ENCODE data around the gene TPSAB1. TPM values are rescaled to one million over a fixed set of nuclear protein-coding genes. Genes with fewer than 3 reads are reported as not detected.
A peak's percentile ranks its signal among the peaks of the same experiment; 100 is the strongest.
"Not testable (repeated sequence)": the region's sequence is repeated elsewhere in the genome, so short reads cannot be mapped to it uniquely, and the experiment has no call there.

TPSAB1 gene
- polyA plus RNA-seq, 3 donors: not detected

- Mint-ChIP-seq H3K4me3 (peak overlapping the region; percentile 50 to 56), H3K27me3 (ENCODE audit: low read depth in 3 of 3) (peaks cover 0 to 12% (median 10%) of the 10 kb centered on the region in 3 donors), H3K27ac (peak overlapping the region in 2 of 7 donors; percentile 5 to 14), H3K4me1 (peaks cover 26% of the 10 kb centered on the region), H3K36me3 (no peaks in the 10 kb centered on the region), H3K9me3 (peaks cover 0 to 4% (median 0%) of the 10 kb centered on the region in 7 donors)
- no peaks in the 10 kb centered on the region for H3K36me3 ChIP-seq (replicated peaks in 1 of 2; ENCODE audit: control insufficient read depth in 1 of 2, insufficient read depth in 2 of 2, low read length in 2 of 2)
- intact Hi-C loops (cut with micrococcal nuclease): no loop called here
- peak overlapping the region in 1 of 3 experiments; percentile 30 for H3K4me3 ChIP-seq (replicated peaks in 1 of 3; ENCODE audit: low read depth in 2 of 3, low read length in 3 of 3)
- TF ChIP-seq CTCF (IDR thresholded peaks at IDR 0.05): no peak
- H2AFZ ChIP-seq (ENCODE audit: insufficient read depth, low read depth, low read length, poor library complexity, severe bottlenecking): peak overlapping the region; percentile 59
- H3K27ac ChIP-seq (ENCODE audit: low read depth in 1 of 2, low read length in 2 of 2): no peak overlapping the region
- no peaks in the 10 kb centered on the region for H3K27me3 ChIP-seq (ENCODE audit: control insufficient read depth in 2 of 2, insufficient read depth in 2 of 2, low read length in 2 of 2)
- peaks cover 22 to 23% of the 10 kb centered on the region in 2 donors for H3K4me1 ChIP-seq (ENCODE audit: control insufficient read depth in 1 of 2, insufficient read depth in 2 of 2, low read length in 2 of 2)
- WGBS (ENCODE audit: insufficient coverage): no CpG with 5 or more reads among the region's 12 CpGs
- H3K9ac ChIP-seq (ENCODE audit: insufficient read depth, low read length, poor library complexity, severe bottlenecking): peak overlapping the region; percentile 43
- no peaks in the 10 kb centered on the region for H3K9me3 ChIP-seq (replicated peaks in 1 of 2; ENCODE audit: control insufficient read depth in 1 of 2, insufficient read depth in 1 of 2, low read length in 2 of 2)
- H4K20me1 ChIP-seq (ENCODE audit: insufficient read depth, low read length): no peaks in the 10 kb centered on the region
- no peaks in the 10 kb centered on the region for H3K79me2 ChIP-seq (ENCODE audit: insufficient read depth, low read length)
- H3K4me2 ChIP-seq (replicated peaks; ENCODE audit: extremely low read depth, low read length, poor library complexity, severe bottlenecking): peak overlapping the region; percentile 36
- peak; percentile 21 to 86 (median 53) for DNase-seq
Measured at GRCh38 chr16:1244881-1245280, 4.4 kb downstream of the TPSAB1 start.

GRCh38 chr16:1245452-1246020, 5.0 kb downstream of the TPSAB1 start:
- Histone ChIP-seq H3K27ac (ENCODE audit: low read depth in 1 of 2, low read length in 2 of 2) (no peak overlapping the region), H2AFZ (ENCODE audit: insufficient read depth, low read depth, low read length, poor library complexity, severe bottlenecking) (peak overlapping the region; percentile 59), H3K27me3 (ENCODE audit: control insufficient read depth in 2 of 2, insufficient read depth in 2 of 2, low read length in 2 of 2) (no peaks in the 10 kb centered on the region), H3K9me3 (replicated peaks in 1 of 2; ENCODE audit: control insufficient read depth in 1 of 2, insufficient read depth in 1 of 2, low read length in 2 of 2) (no peaks in the 10 kb centered on the region), H4K20me1 (ENCODE audit: insufficient read depth, low read length) (no peaks in the 10 kb centered on the region), H3K4me1 (ENCODE audit: control insufficient read depth in 1 of 2, insufficient read depth in 2 of 2, low read length in 2 of 2) (peaks cover 22 to 23% of the 10 kb centered on the region in 2 donors), H3K9ac (ENCODE audit: insufficient read depth, low read length, poor library complexity, severe bottlenecking) (peak overlapping the region; percentile 43), H3K4me2 (replicated peaks; ENCODE audit: extremely low read depth, low read length, poor library complexity, severe bottlenecking) (peak overlapping the region; percentile 36), H3K36me3 (replicated peaks in 1 of 2; ENCODE audit: control insufficient read depth in 1 of 2, insufficient read depth in 2 of 2, low read length in 2 of 2) (no peaks in the 10 kb centered on the region), H3K79me2 (ENCODE audit: insufficient read depth, low read length) (no peaks in the 10 kb centered on the region), H3K4me3 (replicated peaks in 1 of 3; ENCODE audit: low read depth in 2 of 3, low read length in 3 of 3) (peak overlapping the region in 1 of 3 experiments; percentile 30)
- intact Hi-C loops (cut with micrococcal nuclease): no loop called here
- Mint-ChIP-seq H3K36me3 (no peaks in the 10 kb centered on the region), H3K9me3 (peaks cover 0 to 4% (median 0%) of the 10 kb centered on the region in 7 donors), H3K4me3 (peak overlapping the region; percentile 50 to 56), H3K4me1 (peaks cover 26% of the 10 kb centered on the region), H3K27ac (peak overlapping the region in 3 of 7 donors; percentile 10 to 35 (median 10)), H3K27me3 (ENCODE audit: low read depth in 3 of 3) (peaks cover 0 to 12% (median 10%) of the 10 kb centered on the region in 3 donors)
- TF ChIP-seq CTCF (IDR thresholded peaks at IDR 0.05): no peak
- DNase-seq: no peak
- 10% methylated on average over 11 of the region's 22 CpGs for WGBS (ENCODE audit: insufficient coverage)

DNA sequence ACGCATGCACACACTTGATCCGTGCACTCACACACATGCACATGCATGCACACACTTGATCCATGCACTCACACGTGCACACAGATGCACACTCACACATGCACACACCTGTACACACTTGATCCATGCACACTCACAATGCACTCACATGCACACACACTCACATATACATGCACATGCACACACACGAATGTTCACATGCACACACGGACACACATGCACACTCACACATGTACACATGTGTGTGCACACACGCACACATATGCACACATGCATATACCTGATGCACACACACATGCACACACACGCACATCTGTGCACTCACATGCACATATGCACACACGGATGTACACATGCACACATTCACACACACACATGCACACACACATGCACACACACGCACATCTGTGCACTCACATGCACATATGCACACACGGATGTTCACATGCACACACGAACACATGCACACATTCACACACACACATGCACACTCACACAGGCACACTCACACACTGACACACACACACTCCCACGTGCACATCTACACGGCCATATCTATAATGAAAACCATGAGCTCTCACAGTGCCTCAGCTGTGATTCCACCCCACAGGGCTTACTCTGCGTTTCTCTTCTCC, 7.5 kb downstream of the TPSAB1 start:
- Mint-ChIP-seq H3K27me3 (ENCODE audit: low read depth in 3 of 3) (peaks cover 0 to 16% (median 10%) of the 10 kb centered on the region in 3 donors), H3K4me1 (peaks cover 26% of the 10 kb centered on the region)
- H3K36me3 Mint-ChIP-seq; H3K4me3 Mint-ChIP-seq; H3K9me3 Mint-ChIP-seq; H3K9ac ChIP-seq (ENCODE audit: insufficient read depth, low read length, poor library complexity, severe bottlenecking); H4K20me1 ChIP-seq (ENCODE audit: insufficient read depth, low read length); H3K4me2 ChIP-seq (replicated peaks; ENCODE audit: extremely low read depth, low read length, poor library complexity, severe bottlenecking); DNase-seq; H3K36me3 ChIP-seq (replicated peaks in 1 of 2; ENCODE audit: control insufficient read depth in 1 of 2, insufficient read depth in 2 of 2, low read length in 2 of 2); H3K9me3 ChIP-seq (replicated peaks in 1 of 2; ENCODE audit: control insufficient read depth in 1 of 2, insufficient read depth in 1 of 2, low read length in 2 of 2); H3K27me3 ChIP-seq (ENCODE audit: control insufficient read depth in 2 of 2, insufficient read depth in 2 of 2, low read length in 2 of 2); H3K4me3 ChIP-seq (replicated peaks in 1 of 3; ENCODE audit: low read depth in 2 of 3, low read length in 3 of 3); H3K27ac ChIP-seq (ENCODE audit: low read depth in 1 of 2, low read length in 2 of 2); intact Hi-C loops (cut with micrococcal nuclease); H3K79me2 ChIP-seq (ENCODE audit: insufficient read depth, low read length); H3K27ac Mint-ChIP-seq; H2AFZ ChIP-seq (ENCODE audit: insufficient read depth, low read depth, low read length, poor library complexity, severe bottlenecking): not testable (repeated sequence)
- H3K4me1 ChIP-seq (ENCODE audit: control insufficient read depth in 1 of 2, insufficient read depth in 2 of 2, low read length in 2 of 2): peaks cover 22 to 23% of the 10 kb centered on the region in 2 donors
- 95% methylated on average over 9 of the region's 14 CpGs for WGBS (ENCODE audit: insufficient coverage)
